Gastrocnemius medialis (tissue), 4 donors: ENCODE measurements around the gene KCNJ9. TPM values are rescaled to one million over a fixed set of nuclear protein-coding genes. Genes with fewer than 3 reads are reported as not detected.
A peak's percentile ranks its signal among the peaks of the same experiment; 100 is the strongest.

Source experiments
- ATAC-seq, 2 donors: fragments of 150-250 bp; one replicate each; pipeline ENCODE4 v1.9.1; 2016
- DNase-seq, 2 donors: peaks; one replicate each; pipeline ENCODE4 v3.0.0-alpha.2; 2019
- H3K27ac ChIP-seq, 4 donors: fragments of 200-600 bp; sonication (generic); 1 replicate in 1 of 4; 2 replicates in 3 of 4; pipeline ENCODE4 v1.5.1; 2016 to 2018; ENCODE audit warnings: mild to moderate bottlenecking in 2 of 4, moderate library complexity in 1 of 4
- H3K27me3 ChIP-seq, 3 donors: fragments of 200-600 bp; sonication (generic) in 2 of 3; 1 replicate in 1 of 3; 2 replicates in 2 of 3; pipeline versions ENCODE4 v1.5.1 to v1.6.0; 2016 to 2019; ENCODE audit warnings: mild to moderate bottlenecking in 1 of 3, moderate library complexity in 1 of 3
- H3K36me3 ChIP-seq, 2 donors: fragments of 200-600 bp; sonication (generic) in 1 of 2; one replicate each; pipeline ENCODE4 v1.5.1; 2017 to 2018
- H3K4me1 ChIP-seq, 2 donors: fragments of 200-600 bp; sonication (generic) in 1 of 2; one replicate each; pipeline ENCODE4 v1.5.1; 2016 to 2017; ENCODE audit warnings: mild to moderate bottlenecking in 2 of 2
- H3K4me3 ChIP-seq, 4 donors: fragments of 200-600 bp; sonication (generic) in 3 of 4; 1 replicate in 1 of 4; 2 replicates in 3 of 4; pipeline ENCODE4 v1.5.1; 2016 to 2019; ENCODE audit warnings: mild to moderate bottlenecking in 2 of 4
- H3K9me3 ChIP-seq, 3 donors: fragments of 200-600 bp; sonication (generic) in 2 of 3; 1 replicate in 1 of 3; 2 replicates in 2 of 3; pipeline ENCODE4 v1.5.1; 2016 to 2019
- CTCF ChIP-seq, 5 experiments: fragments of 450-650 bp in 3 of 5; fragments of 200-600 bp in 2 of 5; sonication (generic) in 2 of 5; IDR thresholded peaks in 4 of 5; conservative IDR thresholded peaks in 1 of 5; 1 replicate in 4 of 5; 2 replicates in 1 of 5; pipeline ENCODE4 v1.5.1; 2016 to 2019; ENCODE audit warnings: antibody characterized with exemption in 5 of 5, mild to moderate bottlenecking in 3 of 5, moderate library complexity in 3 of 5
- POLR2A ChIP-seq, 2 donors: fragments of 450-650 bp; IDR thresholded peaks; one replicate each; pipeline ENCODE4 v1.6.1; 2017; ENCODE audit warnings: antibody characterized with exemption in 2 of 2, mild to moderate bottlenecking in 2 of 2, moderate library complexity in 2 of 2
- in situ Hi-C, 4 donors: fragments of 200-750 bp; cut with MboI; loops; one replicate each; pipeline versions ENCODE4 v1.15.0 to v1.8.0; 2017; ENCODE audit warnings: low sequenced_read_pairs in 4 of 4
- intact Hi-C: fragments of 100-400 bp; cut with DNase I; formaldehyde crosslinking; loops from one replicate; pipeline ENCODE4 v1.15.1; 2023; ENCODE audit warnings: low total_unique reads
- total RNA-seq, 4 donors: library from RNA; depleted of rRNA; stranded (reverse); fragments of >200 nt; gene quantifications; one replicate each; pipeline versions ENCODE4 v1.1.0 to v1.2.3, GENCODE V29; 2016

The KCNJ9 gene
- total RNA-seq, 4 donors from 2014 or later: not detected

- in situ Hi-C loops: no loop called here
- Histone ChIP-seq H3K27ac (peak overlapping the region; percentile 92 to 100 (median 98)), H3K4me1 (peaks cover 91 to 93% of the 10 kb centered on the region in 2 donors), H3K4me3 (peak overlapping the region; percentile 9 to 41 (median 38)), H3K36me3 (peaks cover 0 to 57% of the 10 kb centered on the region in 2 donors), H3K27me3 (no peaks in the 10 kb centered on the region), H3K9me3 (no peaks in the 10 kb centered on the region)
- intact Hi-C loops: no loop called here
- DNase-seq (no peak), ATAC-seq (no peak)
- no peak for TF ChIP-seq POLR2A (IDR thresholded peaks at IDR 0.05)
- TF ChIP-seq CTCF (IDR thresholded peaks at IDR 0.05 in 4 of 5, conservative IDR thresholded peaks at IDR 0.05 in 1 of 5): no peak
These were observed 47.3 kb downstream of the KCNJ9 start for GRCh38 chr1:160128636-160129035.

GRCh38 chr1:160129046-160129445 is 47.7 kb downstream of the KCNJ9 start:
- intact Hi-C loops: no loop called here
- peak overlapping the region; percentile 92 to 100 (median 98) for H3K27ac ChIP-seq
- H3K4me3 ChIP-seq: peak overlapping the region; percentile 9 to 41 (median 38)
- H3K4me1 ChIP-seq: peaks cover 87 to 91% of the 10 kb centered on the region in 2 donors
- TF ChIP-seq POLR2A (IDR thresholded peaks at IDR 0.05) (peak; percentile 58 to 66), CTCF (IDR thresholded peaks at IDR 0.05 in 4 of 5, conservative IDR thresholded peaks at IDR 0.05 in 1 of 5) (no peak)
- H3K9me3 ChIP-seq: no peaks in the 10 kb centered on the region
- in situ Hi-C loops: no loop called here
- peak; percentile 23 to 34 for ATAC-seq
- peaks cover 0 to 58% of the 10 kb centered on the region in 2 donors for H3K36me3 ChIP-seq
- no peaks in the 10 kb centered on the region for H3K27me3 ChIP-seq
- peak; percentile 82 to 89 for DNase-seq

- peak in 1 of 2 donors; percentile 1 for TF ChIP-seq POLR2A (IDR thresholded peaks at IDR 0.05)
- no peak for TF ChIP-seq CTCF (IDR thresholded peaks at IDR 0.05 in 4 of 5, conservative IDR thresholded peaks at IDR 0.05 in 1 of 5)
- no peaks in the 10 kb centered on the region for H3K27me3 ChIP-seq
- in situ Hi-C loops: no loop called here
- H3K4me3 ChIP-seq: peak overlapping the region; percentile 28 to 41 (median 38)
- H3K27ac ChIP-seq: peak overlapping the region; percentile 92 to 100 (median 98)
- H3K4me1 ChIP-seq: peaks cover 86 to 90% of the 10 kb centered on the region in 2 donors
- ATAC-seq (no peak), DNase-seq (peak in 1 of 2 donors; percentile 22)
- H3K9me3 ChIP-seq: no peaks in the 10 kb centered on the region
- peaks cover 0 to 63% of the 10 kb centered on the region in 2 donors for H3K36me3 ChIP-seq
- intact Hi-C loops: no loop called here
These were observed 48.2 kb downstream of the KCNJ9 start for GRCh38 chr1:160129558-160129957.

- H3K9me3 ChIP-seq: no peaks in the 10 kb centered on the region
- DNase-seq: peak in 1 of 2 donors; percentile 27
- H3K4me3 ChIP-seq: peak overlapping the region; percentile 28 to 41 (median 38)
- TF ChIP-seq POLR2A (IDR thresholded peaks at IDR 0.05) (no peak), CTCF (IDR thresholded peaks at IDR 0.05 in 4 of 5, conservative IDR thresholded peaks at IDR 0.05 in 1 of 5) (no peak)
- in situ Hi-C loops: no loop called here
- H3K27me3 ChIP-seq: no peaks in the 10 kb centered on the region
- no peak for ATAC-seq
- H3K36me3 ChIP-seq: peaks cover 0 to 67% of the 10 kb centered on the region in 2 donors
- intact Hi-C loops: no loop called here
- peak overlapping the region; percentile 92 to 100 (median 98) for H3K27ac ChIP-seq
- H3K4me1 ChIP-seq: peaks cover 89 to 93% of the 10 kb centered on the region in 2 donors
These were observed 48.6 kb downstream of the KCNJ9 start for GRCh38 chr1:160129966-160130365.

- ATAC-seq (no peak), DNase-seq (peak in 1 of 2 donors; percentile 77)
- intact Hi-C loops (no loop called here), in situ Hi-C loops (no loop called here)
- Histone ChIP-seq H3K27ac (peak overlapping the region; percentile 92 to 100 (median 98)), H3K9me3 (no peaks in the 10 kb centered on the region), H3K27me3 (no peaks in the 10 kb centered on the region), H3K4me1 (peaks cover 86 to 88% of the 10 kb centered on the region in 2 donors), H3K36me3 (peaks cover 0 to 69% of the 10 kb centered on the region in 2 donors), H3K4me3 (peak overlapping the region; percentile 28 to 41 (median 38))
- TF ChIP-seq CTCF (IDR thresholded peaks at IDR 0.05 in 4 of 5, conservative IDR thresholded peaks at IDR 0.05 in 1 of 5) (no peak), POLR2A (IDR thresholded peaks at IDR 0.05) (no peak)
These were observed 49.1 kb downstream of the KCNJ9 start for GRCh38 chr1:160130486-160130885.
